ENCODE results near the gene SLA2. TPM values are rescaled to one million over a fixed set of nuclear protein-coding genes. Genes with fewer than 3 reads are reported as not detected.

The SLA2 gene
- total and polyA plus RNA-seq, 2 donors: 6.8 to 21.5 TPM

DNA sequence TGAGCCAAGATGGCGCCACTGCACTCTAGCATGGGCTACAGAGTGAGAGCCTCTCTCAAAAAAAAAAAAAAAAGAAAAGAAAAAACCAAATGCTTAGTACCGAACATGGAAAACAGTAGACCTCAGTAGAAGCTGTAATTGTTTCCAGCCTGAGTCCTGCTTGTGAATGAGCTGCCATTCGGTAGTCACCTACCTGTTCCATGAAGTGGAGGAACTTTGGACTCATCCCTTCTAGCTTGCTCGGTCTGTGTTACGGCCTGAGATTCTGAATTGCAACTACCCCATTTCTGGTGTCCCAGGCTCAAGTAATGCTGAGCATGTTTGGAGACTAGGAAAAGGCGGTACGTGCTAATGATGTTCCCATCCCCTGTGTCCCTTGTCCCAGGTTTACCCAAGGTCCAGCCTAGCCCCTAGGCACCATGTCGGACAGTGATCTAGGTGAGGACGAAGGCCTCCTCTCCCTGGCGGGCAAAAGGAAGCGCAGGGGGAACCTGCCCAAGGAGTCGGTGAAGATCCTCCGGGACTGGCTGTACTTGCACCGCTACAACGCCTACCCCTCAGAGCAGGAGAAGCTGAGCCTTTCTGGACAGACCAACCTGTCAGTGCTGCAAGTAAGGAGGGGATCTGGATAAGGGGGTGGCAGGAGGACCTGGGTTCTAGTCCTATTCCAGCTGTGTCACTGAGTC, 67.5 kb downstream of the SLA2 start:
- peaks cover 40 to 43% of the 10 kb centered on the region in 2 donors for H3K36me3 ChIP-seq (ENCODE audit: control insufficient read depth in 2 of 2, insufficient read depth in 2 of 2, low read length in 1 of 2)
- peaks cover 9 to 11% of the 10 kb centered on the region in 2 donors for H3K4me1 ChIP-seq (ENCODE audit: control insufficient read depth in 2 of 2, insufficient read depth in 2 of 2, low read length in 2 of 2)

DNA sequence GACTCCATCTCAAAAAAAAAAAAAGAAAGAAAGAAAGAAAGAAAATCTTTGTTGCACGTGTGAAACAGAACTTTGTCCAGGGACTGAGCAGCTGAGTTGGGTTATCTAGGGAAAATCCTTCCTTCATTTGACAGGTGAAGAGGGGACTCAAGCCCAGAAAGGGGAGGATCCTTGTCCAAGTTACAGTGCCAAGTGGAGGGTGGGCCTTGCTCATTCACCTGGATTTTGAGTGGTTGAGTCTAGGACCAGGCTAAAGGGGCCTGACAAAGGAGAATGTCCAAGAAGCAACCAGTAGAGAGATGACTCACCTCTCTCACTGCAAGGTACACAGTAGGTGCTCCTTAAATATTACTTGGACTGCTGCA, 69.9 kb downstream of the SLA2 start:
- DNase-seq (ENCODE audit: low read depth in 6 of 9, low spot score in 9 of 9): no peak
- Histone ChIP-seq H3K4me1 (ENCODE audit: control insufficient read depth in 2 of 2, insufficient read depth in 2 of 2, low read length in 2 of 2) (peaks cover 15 to 28% of the 10 kb centered on the region in 2 donors), H3K4me3 (ENCODE audit: low read length in 2 of 2) (no peak overlapping the region), H3K36me3 (ENCODE audit: control insufficient read depth in 2 of 2, insufficient read depth in 2 of 2, low read length in 1 of 2) (peaks cover 22 to 26% of the 10 kb centered on the region in 2 donors), H3K9me3 (ENCODE audit: control insufficient read depth in 2 of 2, insufficient read depth in 1 of 2, low read length in 1 of 2) (no peaks in the 10 kb centered on the region), H3K27me3 (ENCODE audit: control insufficient read depth in 2 of 2, insufficient read depth in 1 of 2, low read length in 1 of 2) (no peaks in the 10 kb centered on the region), H3K27ac (ENCODE audit: low read depth in 1 of 2, low read length in 1 of 2) (no peak overlapping the region)
- WGBS: 80% methylated on average over 1 of the region's 1 CpG

More for the DNA sequence above, 67.5 kb downstream of the SLA2 start:
- Histone ChIP-seq H3K4me3 (ENCODE audit: low read length in 2 of 2) (no peak overlapping the region), H3K9me3 (ENCODE audit: control insufficient read depth in 2 of 2, insufficient read depth in 1 of 2, low read length in 1 of 2) (no peaks in the 10 kb centered on the region), H3K27ac (ENCODE audit: low read depth in 1 of 2, low read length in 1 of 2) (no peak overlapping the region), H3K27me3 (ENCODE audit: control insufficient read depth in 2 of 2, insufficient read depth in 1 of 2, low read length in 1 of 2) (no peaks in the 10 kb centered on the region)
- no peak for DNase-seq (ENCODE audit: low read depth in 6 of 9, low spot score in 9 of 9)
- 98% methylated on average over 15 of the region's 15 CpGs for WGBS

DNA sequence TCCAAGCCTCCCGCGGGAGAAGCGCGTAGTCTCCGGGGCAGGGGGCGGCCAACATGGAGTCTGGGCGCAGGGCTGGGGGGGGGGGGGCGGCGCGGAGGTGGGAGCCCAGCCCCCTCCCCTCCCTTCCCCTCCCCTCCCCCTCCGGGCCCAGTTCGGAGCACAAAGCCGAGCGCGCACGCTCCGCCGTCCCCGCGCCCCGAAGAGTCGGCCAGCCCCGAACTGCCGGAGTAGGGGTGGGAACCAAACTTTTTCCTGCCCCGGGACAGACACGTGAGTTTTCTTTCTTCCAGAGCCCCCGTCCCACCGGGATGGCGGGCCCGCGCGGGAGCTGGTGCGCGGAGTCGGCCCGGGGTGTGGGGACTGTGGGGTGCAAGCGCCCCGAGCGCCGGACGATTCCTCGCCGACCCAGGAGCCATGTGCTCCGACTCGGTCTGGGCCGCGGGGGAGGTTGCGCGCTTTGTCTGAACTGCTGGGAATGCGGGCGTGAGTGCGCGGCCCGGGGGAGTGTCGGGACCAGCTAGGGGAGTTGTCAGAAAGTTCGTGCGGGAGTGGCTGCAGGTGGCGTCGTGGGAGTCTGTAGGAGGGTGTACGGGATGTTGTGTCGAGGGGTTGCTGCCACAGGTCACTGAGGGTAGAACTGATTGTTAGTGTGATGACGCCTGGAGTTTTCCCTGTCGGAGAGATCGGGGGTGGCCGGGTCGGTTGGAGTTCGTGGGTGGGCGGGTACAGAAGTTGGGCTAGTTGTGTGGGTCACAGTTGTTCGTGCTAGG, 71.4 kb downstream of the SLA2 start:
- Histone ChIP-seq H3K4me1 (ENCODE audit: control insufficient read depth in 2 of 2, insufficient read depth in 2 of 2, low read length in 2 of 2) (peaks cover 15 to 28% of the 10 kb centered on the region in 2 donors), H3K27me3 (ENCODE audit: control insufficient read depth in 2 of 2, insufficient read depth in 1 of 2, low read length in 1 of 2) (no peaks in the 10 kb centered on the region), H3K9me3 (ENCODE audit: control insufficient read depth in 2 of 2, insufficient read depth in 1 of 2, low read length in 1 of 2) (no peaks in the 10 kb centered on the region), H3K36me3 (ENCODE audit: control insufficient read depth in 2 of 2, insufficient read depth in 2 of 2, low read length in 1 of 2) (peaks cover 10 to 13% of the 10 kb centered on the region in 2 donors), H3K27ac (ENCODE audit: low read depth in 1 of 2, low read length in 1 of 2) (peak overlapping the region; percentile 96 to 99), H3K4me3 (ENCODE audit: low read length in 2 of 2) (peak overlapping the region; percentile 91 to 97)
- peak in 5 of 9 donors; percentile 38 to 71 (median 46) for DNase-seq (ENCODE audit: low read depth in 6 of 9, low spot score in 9 of 9)
- WGBS: under 1% methylated on average over 59 of the region's 69 CpGs

DNA sequence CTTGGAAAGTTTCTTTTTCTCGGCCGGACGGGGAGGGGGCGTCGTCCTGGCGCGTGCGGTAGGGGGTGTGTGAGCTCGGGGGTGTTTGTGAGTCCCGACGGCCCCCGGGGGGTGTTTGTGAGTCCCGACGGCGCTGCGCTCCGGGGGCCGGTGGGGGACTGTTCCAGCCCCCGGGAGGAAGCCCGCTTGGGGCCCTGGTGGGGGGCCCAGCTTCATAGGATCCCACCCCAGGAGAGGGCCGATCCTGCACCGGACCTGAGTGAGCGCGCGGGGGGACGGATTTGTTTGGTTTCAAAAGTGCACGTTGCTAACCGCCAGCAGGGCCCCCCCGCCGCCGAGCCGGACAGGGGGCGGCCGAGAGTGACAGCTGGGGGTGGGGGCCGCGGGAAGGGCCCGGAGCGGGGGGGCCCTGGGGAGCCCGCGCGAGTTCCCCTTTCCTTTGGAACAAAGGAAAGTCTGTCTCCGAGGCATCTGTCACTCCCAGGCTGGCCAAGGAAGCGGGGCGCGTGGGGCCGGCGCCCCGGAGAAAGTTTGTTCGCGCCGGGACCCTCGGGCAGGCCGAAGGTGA, 72.1 kb downstream of the SLA2 start:
- H3K4me1 ChIP-seq (ENCODE audit: control insufficient read depth in 2 of 2, insufficient read depth in 2 of 2, low read length in 2 of 2): peaks cover 15 to 28% of the 10 kb centered on the region in 2 donors
- peak overlapping the region; percentile 91 to 97 for H3K4me3 ChIP-seq (ENCODE audit: low read length in 2 of 2)
- no peaks in the 10 kb centered on the region for H3K27me3 ChIP-seq (ENCODE audit: control insufficient read depth in 2 of 2, insufficient read depth in 1 of 2, low read length in 1 of 2)
- H3K36me3 ChIP-seq (ENCODE audit: control insufficient read depth in 2 of 2, insufficient read depth in 2 of 2, low read length in 1 of 2): peaks cover 6 to 7% of the 10 kb centered on the region in 2 donors
- H3K27ac ChIP-seq (ENCODE audit: low read depth in 1 of 2, low read length in 1 of 2): peak overlapping the region; percentile 96 to 99
- DNase-seq (ENCODE audit: low read depth in 6 of 9, low spot score in 9 of 9): peak in 1 of 9 donors; percentile 58
- under 1% methylated on average over 53 of the region's 53 CpGs for WGBS
- H3K9me3 ChIP-seq (ENCODE audit: control insufficient read depth in 2 of 2, insufficient read depth in 1 of 2, low read length in 1 of 2): no peaks in the 10 kb centered on the region

DNA sequence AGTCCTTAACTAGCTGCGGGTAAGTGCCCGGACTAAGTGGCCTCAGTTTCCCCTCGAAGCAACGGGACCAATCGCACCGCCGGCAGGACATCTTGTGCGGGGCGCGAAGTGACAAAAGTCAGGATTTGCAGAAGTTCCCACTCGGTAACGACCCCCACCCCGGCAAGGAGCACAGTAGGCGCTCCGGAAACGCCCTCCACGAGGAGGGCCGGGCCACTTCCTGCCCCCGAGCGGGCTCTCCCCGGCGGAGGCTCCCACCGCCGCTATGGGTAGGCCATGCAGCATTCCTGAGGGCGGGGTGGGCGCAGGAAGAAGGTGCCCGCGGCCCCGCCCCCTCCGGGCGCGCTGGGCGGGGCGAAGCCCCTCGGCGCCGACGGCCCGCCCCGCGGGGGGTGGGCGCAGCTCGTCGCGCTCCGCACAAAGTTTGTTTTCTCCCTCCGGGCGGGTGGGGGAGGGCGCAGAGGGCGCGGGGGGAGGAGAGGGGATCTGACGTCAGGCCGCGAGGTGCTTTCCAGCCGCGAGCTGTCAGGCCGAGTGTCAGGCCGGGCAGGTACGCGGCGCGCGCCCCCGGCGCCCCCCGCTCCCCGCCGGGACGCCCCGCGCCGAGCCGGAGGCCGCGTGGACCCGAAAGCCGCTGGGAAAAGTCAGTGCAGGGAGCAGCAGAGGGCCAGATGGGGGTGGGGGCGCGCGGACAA, 72.7 kb downstream of the SLA2 start, which contains the start of gene TGIF2:
TSS of gene TGIF2 (plus strand) at position 495 of the 695 bp plus-strand sequence. CDS start 5,178 bp downstream, outside the sequence.
- Histone ChIP-seq H3K9me3 (ENCODE audit: control insufficient read depth in 2 of 2, insufficient read depth in 1 of 2, low read length in 1 of 2) (no peaks in the 10 kb centered on the region), H3K4me3 (ENCODE audit: low read length in 2 of 2) (peak within 1 kb of the TSS; percentile 91 to 97), H3K36me3 (ENCODE audit: control insufficient read depth in 2 of 2, insufficient read depth in 2 of 2, low read length in 1 of 2) (peaks cover under 1% of the 10 kb centered on the region in 2 donors), H3K27ac (ENCODE audit: low read depth in 1 of 2, low read length in 1 of 2) (peak within 1 kb of the TSS; percentile 96 to 99), H3K27me3 (ENCODE audit: control insufficient read depth in 2 of 2, insufficient read depth in 1 of 2, low read length in 1 of 2) (no peaks in the 10 kb centered on the region), H3K4me1 (ENCODE audit: control insufficient read depth in 2 of 2, insufficient read depth in 2 of 2, low read length in 2 of 2) (peaks cover 15 to 28% of the 10 kb centered on the region in 2 donors)
- DNase-seq (ENCODE audit: low read depth in 6 of 9, low spot score in 9 of 9): peak in 8 of 9 donors; percentile 80 to 96 (median 90)
- WGBS: under 1% methylated on average over 79 of the region's 80 CpGs

DNA sequence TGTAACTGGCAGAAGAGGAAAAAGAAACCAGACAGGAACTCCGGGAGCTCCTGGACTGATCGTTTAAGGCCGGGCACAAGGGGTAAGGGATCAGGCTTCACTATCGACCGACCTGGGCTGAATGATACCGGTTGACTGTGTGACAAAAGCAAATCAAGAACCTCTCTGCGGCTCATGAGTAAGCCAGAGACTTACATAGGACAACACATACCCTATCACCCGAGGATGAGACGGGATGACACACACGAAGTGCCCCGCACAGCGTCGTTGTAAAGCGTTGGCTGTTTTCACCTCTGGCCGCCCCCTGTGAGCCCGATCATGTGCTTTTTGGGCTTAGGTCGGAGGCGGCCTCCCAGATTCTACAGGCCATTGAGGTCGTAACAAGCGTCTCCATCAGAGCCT, 73.3 kb downstream of the SLA2 start:
- Histone ChIP-seq H3K4me1 (ENCODE audit: control insufficient read depth in 2 of 2, insufficient read depth in 2 of 2, low read length in 2 of 2) (peaks cover 15 to 28% of the 10 kb centered on the region in 2 donors), H3K9me3 (ENCODE audit: control insufficient read depth in 2 of 2, insufficient read depth in 1 of 2, low read length in 1 of 2) (no peaks in the 10 kb centered on the region), H3K27ac (ENCODE audit: low read depth in 1 of 2, low read length in 1 of 2) (peak overlapping the region; percentile 81 to 99), H3K27me3 (ENCODE audit: control insufficient read depth in 2 of 2, insufficient read depth in 1 of 2, low read length in 1 of 2) (no peaks in the 10 kb centered on the region), H3K36me3 (ENCODE audit: control insufficient read depth in 2 of 2, insufficient read depth in 2 of 2, low read length in 1 of 2) (no peaks in the 10 kb centered on the region), H3K4me3 (ENCODE audit: low read length in 2 of 2) (peak overlapping the region; percentile 70 to 91)
- DNase-seq (ENCODE audit: low read depth in 6 of 9, low spot score in 9 of 9): peak in 3 of 9 donors; percentile 34 to 54 (median 44)
- WGBS: 29% methylated on average over 20 of the region's 20 CpGs

DNA sequence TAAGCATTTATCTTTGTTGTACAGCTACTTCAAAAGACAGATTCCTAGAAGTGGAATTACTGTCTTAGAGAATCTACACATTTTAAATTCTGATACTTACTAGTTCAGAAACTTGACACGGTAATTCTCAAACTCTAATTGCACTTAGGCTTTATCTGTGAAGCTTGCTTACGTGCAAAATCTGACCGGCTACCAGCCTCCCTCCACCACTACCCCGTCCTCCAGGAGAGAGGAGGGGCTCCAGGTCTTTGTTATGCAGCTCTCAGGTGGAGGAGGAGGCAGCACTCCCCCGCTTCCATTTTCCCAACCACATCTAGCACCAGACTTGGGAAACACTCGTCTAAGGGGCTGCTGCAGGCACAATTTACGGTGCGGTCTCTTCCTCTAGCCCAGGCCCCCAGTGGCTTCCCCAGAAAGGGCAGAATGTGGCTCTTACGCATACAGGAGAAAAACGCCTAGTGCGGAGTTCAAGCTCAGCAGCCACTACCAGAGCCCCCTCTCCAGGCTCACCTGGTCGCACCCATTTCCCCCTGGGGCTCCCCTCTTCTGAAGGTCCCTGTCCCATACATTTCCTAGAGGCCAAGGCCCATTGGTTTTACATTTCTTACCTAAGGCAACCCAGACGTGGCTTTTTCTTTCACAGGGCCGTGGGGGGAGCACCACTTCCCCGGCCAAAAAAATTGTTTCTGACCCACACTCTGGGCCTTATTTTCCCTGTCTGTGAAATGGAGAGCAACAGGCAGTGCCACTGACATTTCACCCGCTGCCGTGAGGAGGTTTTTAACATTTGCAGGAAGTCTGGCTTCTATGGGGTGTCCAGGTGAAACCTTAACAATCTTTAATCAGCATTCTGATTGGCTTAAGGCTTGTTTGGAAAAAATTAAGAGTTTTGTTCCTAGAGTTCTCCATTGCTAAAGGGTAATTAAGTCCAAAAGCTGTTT, 74.2 kb downstream of the SLA2 start:
- H3K4me1 ChIP-seq (ENCODE audit: control insufficient read depth in 2 of 2, insufficient read depth in 2 of 2, low read length in 2 of 2): peaks cover 15 to 28% of the 10 kb centered on the region in 2 donors
- no peaks in the 10 kb centered on the region for H3K36me3 ChIP-seq (ENCODE audit: control insufficient read depth in 2 of 2, insufficient read depth in 2 of 2, low read length in 1 of 2)
- DNase-seq (ENCODE audit: low read depth in 6 of 9, low spot score in 9 of 9): peak in 2 of 9 donors; percentile 27 to 54
- H3K27ac ChIP-seq (ENCODE audit: low read depth in 1 of 2, low read length in 1 of 2): peak overlapping the region; percentile 36 to 81
- H3K9me3 ChIP-seq (ENCODE audit: control insufficient read depth in 2 of 2, insufficient read depth in 1 of 2, low read length in 1 of 2): no peaks in the 10 kb centered on the region
- no peaks in the 10 kb centered on the region for H3K27me3 ChIP-seq (ENCODE audit: control insufficient read depth in 2 of 2, insufficient read depth in 1 of 2, low read length in 1 of 2)
- peak overlapping the region in 1 of 2 donors; percentile 70 for H3K4me3 ChIP-seq (ENCODE audit: low read length in 2 of 2)
- 60% methylated on average over 17 of the region's 17 CpGs for WGBS

All from thymus (tissue), 11 donors.